Measurements from ENCODE around the gene DLGAP3.

GRCh38 chr1:34845131-34845901 is 84.1 kb downstream of the DLGAP3 start:
- no peak for TF ChIP-seq ZBTB3 (CRISPR knock-in tag; IDR thresholded peaks at IDR 0.05; ENCODE audit: borderline replicate concordance, low read depth)
- TF ChIP-seq CEBPB (IDR thresholded peaks at IDR 0.05; ENCODE audit: borderline replicate concordance, low read depth, low read length) = no peak
- no peak for TF ChIP-seq ZFP1 (CRISPR knock-in tag; IDR thresholded peaks at IDR 0.05)
- TF ChIP-seq NFYB (CRISPR knock-in tag; IDR thresholded peaks at IDR 0.05) = no peak
- TF ChIP-seq THYN1 (CRISPR knock-in tag; IDR thresholded peaks at IDR 0.05; ENCODE audit: borderline replicate concordance, low read depth) = no peak
- no peak for TF ChIP-seq CCAR2 (optimal IDR thresholded peaks at IDR 0.05; ENCODE audit: low read depth, low read length)
- TF ChIP-seq RFXANK (CRISPR knock-in tag; IDR thresholded peaks at IDR 0.05) = no peak
- TF ChIP-seq ELF4 (CRISPR knock-in tag; IDR thresholded peaks at IDR 0.05; ENCODE audit: borderline replicate concordance) = no peak
- no peak for TF ChIP-seq CBX1 (IDR thresholded peaks at IDR 0.05; ENCODE audit: low read depth)
- no peak for TF ChIP-seq SMAD3 (CRISPR knock-in tag; IDR thresholded peaks at IDR 0.05)
- no peak for TF ChIP-seq CTCF (CRISPR knock-in tag; IDR thresholded peaks at IDR 0.05)
- TF ChIP-seq CBX5 (CRISPR knock-in tag; IDR thresholded peaks at IDR 0.05; ENCODE audit: borderline replicate concordance) = no peak
- TF ChIP-seq CREB3 (CRISPR knock-in tag; IDR thresholded peaks at IDR 0.05) = no peak

All from HepG2 (cell line).